Loucy (cell line): ENCODE results near the gene DYNC1I2.

Source experiments
- EZH2phosphoT487 ChIP-seq: fragments of 200-600 bp; IDR thresholded peaks from 2 replicates; pipeline ENCODE4 v1.6.1; 2018; ENCODE audit warnings: antibody characterized with exemption, mild to moderate bottlenecking, moderate library complexity, borderline replicate concordance
- TF ChIP-seq, protein P1 (sequence below): fragments of 200-600 bp; sonication (generic); conservative IDR thresholded peaks from 2 replicates; pipeline ENCODE4 v1.5.1; 2014; ENCODE audit warnings: mild to moderate bottlenecking, antibody characterized with exemption, low read length

DNA sequence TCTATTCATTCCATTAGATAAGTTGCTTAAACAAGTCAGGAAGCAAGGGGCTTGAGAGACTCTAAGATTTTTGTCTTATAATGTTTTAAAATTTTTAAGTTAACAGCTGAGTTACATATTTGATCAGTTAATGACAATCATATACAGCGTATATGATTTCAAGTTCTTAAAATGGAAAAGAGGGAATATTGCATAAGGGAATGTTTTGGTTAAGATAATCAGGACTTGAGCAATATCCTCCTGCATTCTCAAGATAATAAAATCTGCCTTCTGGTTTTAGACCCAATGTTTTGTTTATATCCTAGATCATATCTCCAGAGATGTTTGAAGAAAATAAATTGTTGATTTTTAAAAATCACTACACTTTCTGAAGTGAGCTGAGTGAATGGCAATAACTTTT lies 13.4 kb upstream of the DYNC1I2 start:
- TF ChIP-seq, protein P1, sequence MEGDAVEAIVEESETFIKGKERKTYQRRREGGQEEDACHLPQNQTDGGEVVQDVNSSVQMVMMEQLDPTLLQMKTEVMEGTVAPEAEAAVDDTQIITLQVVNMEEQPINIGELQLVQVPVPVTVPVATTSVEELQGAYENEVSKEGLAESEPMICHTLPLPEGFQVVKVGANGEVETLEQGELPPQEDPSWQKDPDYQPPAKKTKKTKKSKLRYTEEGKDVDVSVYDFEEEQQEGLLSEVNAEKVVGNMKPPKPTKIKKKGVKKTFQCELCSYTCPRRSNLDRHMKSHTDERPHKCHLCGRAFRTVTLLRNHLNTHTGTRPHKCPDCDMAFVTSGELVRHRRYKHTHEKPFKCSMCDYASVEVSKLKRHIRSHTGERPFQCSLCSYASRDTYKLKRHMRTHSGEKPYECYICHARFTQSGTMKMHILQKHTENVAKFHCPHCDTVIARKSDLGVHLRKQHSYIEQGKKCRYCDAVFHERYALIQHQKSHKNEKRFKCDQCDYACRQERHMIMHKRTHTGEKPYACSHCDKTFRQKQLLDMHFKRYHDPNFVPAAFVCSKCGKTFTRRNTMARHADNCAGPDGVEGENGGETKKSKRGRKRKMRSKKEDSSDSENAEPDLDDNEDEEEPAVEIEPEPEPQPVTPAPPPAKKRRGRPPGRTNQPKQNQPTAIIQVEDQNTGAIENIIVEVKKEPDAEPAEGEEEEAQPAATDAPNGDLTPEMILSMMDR: no peak
- no peak for TF ChIP-seq EZH2phosphoT487
